Daoy (cell line): ENCODE results near the gene CXCR1. TPM values are rescaled to one million over a fixed set of nuclear protein-coding genes. Genes with fewer than 3 reads are reported as not detected.
A peak's percentile ranks its signal among the peaks of the same experiment; 100 is the strongest.
"Not testable (repeated sequence)": the region's sequence is repeated elsewhere in the genome, so short reads cannot be mapped to it uniquely, and the experiment has no call there.

ENCODE experiments used
- DNase-seq: peaks from one replicate; pipeline ENCODE4 v3.0.0-alpha.2; 2015; ENCODE audit warnings: low read depth
- total RNA-seq: library from RNA; depleted of rRNA; stranded (reverse); fragments of >200 nt; shearing (Covaris generic); gene quantifications from 2 replicates; pipeline ENCODE4 v1.2.3, GENCODE V29; 2014; rRNA removed

Gene CXCR1
- total RNA-seq: not detected in 2 replicates

DNA sequence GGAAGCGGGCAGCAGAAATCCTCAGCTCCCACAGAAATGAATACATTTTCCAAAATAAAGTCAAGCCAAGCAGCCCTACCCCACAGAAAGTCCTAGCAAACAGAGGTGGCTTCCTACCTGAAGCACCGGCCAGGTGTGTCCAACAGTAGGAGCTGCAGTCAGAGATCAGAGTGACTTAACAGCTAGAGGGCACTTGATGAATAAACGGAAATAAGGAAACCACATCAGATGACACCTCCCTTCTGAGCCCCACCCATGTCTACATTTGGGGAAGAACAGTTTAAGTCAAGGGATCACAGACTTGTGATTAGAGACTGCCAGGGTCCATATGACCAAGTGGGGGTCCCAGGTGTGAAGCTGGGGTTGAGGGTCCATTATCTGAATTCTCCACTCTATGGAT is at the start of gene CXCR1:
Gene CXCR1, minus strand, starts transcription at position 172 of the 400 bp plus-strand sequence. CDS start 1,751 bp downstream, outside the sequence.
- DNase-seq: no peak

DNA sequence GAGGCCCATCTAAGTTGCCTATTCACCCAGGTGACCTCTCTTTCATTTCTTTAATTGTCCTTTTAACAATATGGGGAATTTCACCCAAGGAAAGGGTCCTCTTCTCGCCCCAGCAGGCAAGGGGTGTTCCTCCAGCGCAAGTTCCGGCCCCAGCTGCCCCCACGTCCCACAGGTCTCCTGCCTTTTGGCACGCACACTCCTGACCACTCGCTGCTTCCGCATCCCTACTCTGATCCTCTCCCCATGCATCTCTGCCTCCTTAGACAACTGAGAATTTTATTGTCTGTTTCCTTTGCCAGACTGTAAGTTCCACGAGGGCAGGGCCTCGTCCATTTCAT is 49.5 kb upstream of the CXCR1 start:
- DNase-seq: peak; percentile 12

DNA sequence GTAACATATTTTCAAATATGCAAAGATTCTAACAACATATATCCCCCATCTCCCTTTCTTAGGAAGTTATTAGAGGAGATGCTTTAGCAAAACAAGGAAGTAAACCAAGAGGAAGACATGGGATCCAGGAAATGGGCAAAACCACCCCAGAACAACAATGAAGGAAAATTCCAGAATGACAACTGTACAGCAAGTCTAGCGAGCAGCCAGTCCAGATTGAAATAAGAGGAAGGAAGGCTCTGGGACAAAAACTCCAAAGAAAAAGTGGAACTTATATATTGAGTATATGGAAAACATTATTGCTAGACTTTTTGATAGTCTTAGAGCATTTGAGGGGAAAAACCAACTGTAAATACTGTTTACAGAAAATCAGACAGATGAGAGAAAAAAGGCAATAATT is 47.4 kb upstream of the CXCR1 start:
- no peak for DNase-seq

DNA sequence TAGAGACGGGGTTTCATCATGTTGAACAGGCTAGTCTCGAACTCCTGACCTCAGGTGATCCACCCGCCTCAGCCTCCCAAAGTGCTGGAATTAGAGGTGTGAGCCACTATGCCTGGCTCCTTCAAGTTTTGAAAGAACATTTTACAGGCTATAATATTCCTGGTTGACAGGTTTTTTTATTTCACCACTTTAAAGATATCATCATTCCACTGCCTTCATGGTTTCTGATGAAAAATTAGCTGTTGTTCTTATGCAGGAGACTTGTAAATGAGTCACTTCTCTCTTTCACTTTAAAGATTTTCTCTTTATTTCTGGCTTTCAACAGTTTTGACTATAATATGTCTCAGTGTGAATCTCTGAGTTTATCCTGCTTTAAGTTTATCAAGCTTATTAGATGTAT is 42.3 kb upstream of the CXCR1 start:
- no peak for DNase-seq

DNA sequence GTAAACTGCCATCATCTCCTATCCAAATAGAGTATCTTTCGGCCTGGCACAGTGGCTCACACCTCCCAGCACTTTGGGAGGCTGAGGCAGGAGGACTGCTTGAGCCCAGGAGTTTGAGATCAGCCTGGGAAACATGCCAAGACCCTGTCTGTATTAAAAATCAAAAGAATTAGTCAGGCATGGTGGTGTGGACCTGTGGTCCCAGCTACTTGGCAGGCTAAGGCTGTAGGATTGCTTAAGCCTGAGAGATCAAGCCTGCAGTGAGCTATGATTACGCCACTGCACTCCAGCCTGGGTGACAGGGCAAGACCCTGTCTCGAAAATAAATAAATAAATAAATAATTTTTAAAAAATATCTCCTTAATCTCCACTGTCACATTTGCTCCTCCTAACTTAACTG is 35.5 kb upstream of the CXCR1 start:
- no peak for DNase-seq

DNA sequence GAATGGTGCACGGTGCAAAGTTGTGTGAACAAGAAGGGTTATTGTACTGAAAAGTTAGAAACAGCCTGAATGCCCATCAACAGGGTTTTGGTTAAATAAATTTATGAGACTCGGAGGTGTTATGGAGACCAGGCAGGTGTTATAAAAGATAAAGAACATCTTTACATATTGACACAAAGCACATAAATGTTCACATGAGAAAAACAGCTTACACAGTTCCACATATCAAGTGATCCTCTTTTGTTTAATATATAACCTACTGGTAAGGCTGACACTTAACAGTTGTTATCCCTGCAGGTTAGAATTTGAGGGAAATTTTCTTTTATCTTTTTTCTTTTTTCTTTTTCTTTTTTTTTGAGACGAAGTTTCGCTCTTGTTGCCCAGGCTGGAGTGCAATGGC is 30.2 kb upstream of the CXCR1 start:
- no peak for DNase-seq

DNA sequence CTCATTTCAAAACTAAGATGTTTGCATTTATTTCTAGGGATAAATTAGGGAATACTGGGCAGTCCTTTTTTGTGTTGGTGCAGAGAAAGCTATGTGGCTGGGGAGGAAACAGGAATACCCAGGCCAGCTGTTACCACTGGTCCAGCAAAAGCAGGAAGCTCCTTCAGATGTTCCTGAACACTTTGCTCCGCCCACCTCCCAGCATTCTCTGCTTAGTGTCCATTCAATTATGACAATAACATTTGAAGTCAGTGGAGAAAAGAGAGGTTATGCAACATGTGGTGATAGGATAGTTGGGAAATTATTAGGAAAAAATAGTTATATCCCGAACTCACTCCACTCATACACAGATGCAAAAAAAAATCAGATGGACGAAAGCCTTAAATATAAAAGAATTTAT is 28.1 kb upstream of the CXCR1 start:
- DNase-seq: no peak

DNA sequence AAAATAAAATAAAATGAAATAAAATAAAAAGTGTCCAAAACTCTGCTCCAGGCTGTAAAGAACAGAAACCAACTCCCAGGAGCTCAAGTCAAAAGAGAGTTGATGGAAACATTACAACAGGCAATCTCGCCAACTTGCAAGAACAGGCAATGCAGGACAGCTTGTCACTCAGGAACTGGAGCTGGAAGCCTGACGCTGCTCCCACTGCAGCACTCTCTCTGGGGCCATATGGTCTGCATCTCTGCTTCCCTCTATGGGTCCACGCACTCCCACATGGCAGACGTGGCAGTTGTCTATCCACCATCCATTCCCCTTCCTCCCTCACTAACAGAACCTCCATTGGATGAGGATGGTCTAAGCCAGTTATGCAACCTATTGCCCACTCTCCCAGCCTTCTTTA is 26.9 kb upstream of the CXCR1 start:
- no peak for DNase-seq

DNA sequence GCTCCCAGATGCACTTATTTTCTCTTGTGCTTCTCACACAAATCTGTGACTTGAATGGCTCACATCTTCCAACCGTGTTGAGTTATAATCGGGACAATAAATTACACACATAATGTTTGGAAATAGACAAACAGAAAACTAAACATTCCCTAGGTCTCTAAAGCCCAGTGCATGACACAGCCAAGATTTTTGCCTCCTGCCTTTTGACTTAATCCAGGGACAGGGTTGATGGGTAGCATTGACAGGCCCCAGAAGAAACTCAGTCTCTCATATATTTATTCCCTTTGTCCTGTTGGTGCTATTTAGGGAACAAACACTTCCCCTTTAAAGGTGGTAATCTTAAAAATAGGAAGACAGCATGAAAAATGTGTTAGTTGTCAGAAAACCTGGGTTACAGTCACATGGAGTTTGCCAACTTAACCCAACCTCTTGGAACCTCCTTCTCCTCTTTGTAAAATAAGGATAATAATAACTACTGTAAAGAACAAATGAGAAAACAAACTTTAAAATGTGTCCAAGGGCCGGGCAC is 26.2 kb upstream of the CXCR1 start:
- no peak for DNase-seq

DNA sequence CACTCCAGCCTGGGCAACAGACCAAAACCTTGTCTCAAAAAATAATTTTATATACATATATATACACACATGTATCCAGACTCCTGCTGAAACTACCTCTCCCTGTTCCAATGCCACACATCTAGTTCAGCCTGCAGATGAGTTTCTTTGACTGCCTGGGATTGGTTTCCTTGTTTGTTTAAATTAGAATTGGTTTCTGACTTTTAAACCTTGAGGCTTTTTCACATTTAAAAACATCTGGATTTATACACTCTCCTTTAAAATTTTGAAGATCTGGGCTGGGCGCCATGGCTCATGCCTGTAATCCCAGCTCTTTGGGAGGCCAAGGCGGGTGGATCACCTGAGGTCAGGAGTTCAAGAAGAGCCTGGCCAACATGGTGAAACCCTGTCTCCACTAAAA is 21.8 kb upstream of the CXCR1 start:
- no peak for DNase-seq

DNA sequence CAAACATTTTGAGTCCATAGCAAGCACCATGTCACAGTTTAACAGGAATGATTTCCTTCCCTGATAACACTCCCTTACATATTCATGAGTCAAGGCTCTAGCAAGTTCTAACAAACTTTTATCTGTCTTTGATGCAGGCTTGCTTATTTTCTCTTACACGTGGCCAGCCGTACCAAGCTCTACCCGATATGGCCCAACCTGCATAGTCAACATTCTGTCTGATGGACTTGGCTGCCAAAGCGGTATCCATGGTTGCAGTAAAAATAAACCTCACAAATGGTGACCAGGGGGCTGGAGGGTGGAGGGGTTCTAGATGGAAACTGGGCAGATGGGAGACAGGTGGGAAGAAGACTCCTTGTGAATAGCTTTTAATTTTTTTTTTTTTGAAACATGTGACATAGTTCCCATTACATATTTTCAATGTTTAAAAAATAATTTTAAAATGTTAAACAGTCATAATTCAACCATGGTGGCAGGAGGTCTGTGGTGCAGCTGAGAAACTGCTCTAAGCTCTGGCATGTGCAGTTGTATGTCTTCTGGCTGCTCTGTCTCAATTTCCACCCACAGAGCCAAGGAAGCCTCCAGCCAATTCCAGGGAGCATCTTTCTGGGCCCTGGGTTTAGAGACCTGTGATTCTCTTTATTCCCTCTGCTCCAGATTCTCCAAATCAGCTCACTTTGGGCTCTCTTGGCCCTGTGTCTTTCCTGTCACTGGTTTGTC is 20.7 kb upstream of the CXCR1 start:
- DNase-seq: no peak

DNA sequence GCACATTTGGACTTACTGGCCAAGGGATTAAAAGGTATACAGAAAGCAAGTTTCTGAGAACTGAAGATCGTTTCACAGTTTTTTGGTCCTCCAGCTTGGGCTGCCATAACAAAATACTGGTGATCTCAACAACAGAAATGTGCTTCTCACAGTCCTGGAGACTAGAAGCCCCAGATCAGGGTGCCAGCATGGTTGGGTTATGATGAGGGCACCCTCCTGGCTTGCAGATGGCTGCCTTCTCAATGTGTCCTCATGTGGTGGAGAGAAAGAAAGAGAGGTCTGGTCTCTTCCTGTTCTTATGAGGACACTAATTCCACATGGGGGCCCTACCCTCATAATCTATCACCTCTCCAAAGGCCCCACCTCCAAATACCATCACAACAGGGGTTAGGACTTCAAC is 20.1 kb upstream of the CXCR1 start:
- no peak for DNase-seq

DNA sequence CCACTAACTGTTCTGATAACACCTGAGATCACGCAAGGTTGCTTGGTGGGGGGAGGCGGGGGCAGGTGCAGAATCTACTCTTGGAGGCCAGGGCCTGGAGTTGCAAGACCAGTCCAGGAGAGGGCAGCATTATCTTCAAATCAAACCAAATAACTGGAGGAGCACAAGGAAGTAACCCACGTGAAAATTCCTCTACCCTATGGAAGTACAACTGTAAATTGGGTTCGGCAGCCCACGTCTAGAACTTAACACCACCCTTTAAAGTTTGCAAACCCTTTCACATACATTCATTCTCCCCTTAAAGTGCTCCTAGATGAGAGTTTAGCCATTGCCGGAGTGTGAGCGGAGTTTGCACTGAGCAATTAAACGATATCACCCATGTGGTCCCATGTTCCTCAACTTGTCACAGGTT is 19.6 kb upstream of the CXCR1 start:
- peak; percentile 62 for DNase-seq

DNA sequence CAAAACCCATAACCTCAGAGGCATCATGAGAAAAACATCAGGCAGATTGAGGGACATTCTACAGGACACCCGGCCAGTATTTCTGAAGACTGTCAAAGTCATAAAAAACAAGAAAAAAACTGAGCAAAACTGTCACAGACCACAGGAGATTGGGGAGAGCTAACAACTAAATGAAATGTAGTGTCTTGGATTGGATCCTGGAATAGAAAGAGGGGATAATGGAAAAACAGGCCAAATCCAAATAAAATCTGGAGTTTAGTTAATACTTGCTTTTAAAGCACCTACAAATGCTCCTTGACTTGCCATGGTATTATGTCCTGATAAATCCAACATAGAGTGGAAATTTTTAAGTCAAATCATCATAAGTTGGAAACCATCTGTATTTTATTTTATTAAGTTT is 17.6 kb upstream of the CXCR1 start:
- DNase-seq: no peak

DNA sequence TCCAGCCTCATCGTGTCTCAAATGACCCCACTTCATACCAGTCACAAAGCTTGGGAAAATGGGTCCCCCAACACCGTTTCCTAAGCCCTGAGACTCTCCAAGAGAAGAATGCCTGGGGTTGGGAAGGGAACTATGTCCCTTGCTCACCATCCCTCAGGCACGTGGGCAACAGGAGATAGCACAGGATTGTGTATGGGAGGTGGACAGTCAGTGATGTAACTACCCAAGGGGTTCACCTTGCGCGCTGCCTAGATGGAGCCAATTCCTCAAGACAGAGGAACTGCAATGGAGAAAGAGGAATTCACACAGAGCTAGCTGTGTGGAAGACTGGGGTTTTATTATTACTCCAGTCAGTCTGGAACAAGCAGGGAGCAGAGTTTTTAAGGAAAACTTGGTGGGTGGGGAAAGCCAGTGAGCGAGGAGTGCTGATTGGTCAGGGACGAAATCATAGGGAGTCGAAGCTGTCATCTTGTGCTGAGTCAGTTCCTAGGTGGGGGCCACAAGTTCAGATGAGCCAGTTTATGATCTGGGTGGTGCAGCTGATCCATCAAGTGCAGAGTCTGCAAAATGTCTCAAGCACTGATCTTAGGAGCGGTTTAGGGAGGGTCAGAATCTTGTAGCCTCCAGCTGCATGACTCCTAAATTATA is 13.8 kb upstream of the CXCR1 start:
- no peak for DNase-seq

DNA sequence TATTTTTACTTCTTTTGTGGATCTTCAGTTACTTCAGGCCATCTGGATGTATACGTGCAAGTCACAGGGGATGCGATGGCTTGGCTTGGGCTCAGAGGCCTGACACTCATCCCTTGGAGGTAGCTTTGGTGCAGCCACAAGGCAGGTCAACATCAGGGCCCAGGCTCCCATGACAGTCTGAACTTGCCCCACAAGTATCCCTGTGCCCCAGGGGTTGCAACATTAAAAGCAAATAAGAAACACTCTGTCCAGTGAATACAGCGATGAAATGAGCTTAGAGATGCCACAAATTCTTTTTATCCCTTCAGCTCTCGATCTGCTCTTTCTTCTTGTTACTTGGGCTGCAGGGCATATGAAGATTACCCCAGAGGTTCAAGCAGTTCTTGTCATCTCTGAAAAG is 13.0 kb upstream of the CXCR1 start:
- no peak for DNase-seq

DNA sequence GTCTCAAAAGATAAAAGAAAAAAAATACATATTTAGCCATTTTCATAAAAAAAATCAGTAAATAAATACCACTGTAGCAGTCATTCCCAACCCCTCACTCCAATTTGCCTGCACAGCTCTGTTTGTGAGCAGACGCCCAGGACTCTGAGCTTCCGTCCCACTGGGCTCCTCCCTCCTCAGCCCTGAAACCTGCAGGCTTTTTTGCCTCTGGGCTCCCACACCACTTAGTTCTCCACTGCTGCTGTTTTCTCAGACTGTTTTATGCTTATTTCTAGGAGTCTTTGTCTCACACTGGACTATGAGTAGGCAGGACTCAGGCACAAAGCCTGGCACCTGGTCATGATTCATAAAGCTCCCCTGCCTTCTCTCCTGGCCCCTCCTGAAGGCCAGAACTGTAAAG is 6.1 kb upstream of the CXCR1 start:
- peak; percentile 11 for DNase-seq

DNA sequence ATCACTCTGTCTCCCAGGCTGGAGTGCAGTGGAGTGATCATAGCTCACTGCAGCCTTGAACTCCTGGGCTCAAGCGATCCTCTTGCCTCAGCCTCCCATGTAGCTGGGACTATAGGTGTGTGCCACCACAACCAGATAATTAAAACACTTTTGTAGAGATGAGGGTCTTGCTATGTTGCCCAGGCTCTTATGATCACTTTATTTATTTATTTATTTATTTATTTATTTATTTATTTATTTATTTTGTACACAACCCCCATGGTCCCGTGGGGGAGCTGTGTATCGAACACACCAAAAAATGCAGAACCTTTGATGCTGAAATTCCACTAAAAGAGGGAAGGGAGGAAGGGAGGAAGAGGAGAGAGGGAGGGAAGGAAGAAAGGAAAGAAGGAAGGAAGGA is 5.0 kb upstream of the CXCR1 start:
- DNase-seq: not testable (repeated sequence)

DNA sequence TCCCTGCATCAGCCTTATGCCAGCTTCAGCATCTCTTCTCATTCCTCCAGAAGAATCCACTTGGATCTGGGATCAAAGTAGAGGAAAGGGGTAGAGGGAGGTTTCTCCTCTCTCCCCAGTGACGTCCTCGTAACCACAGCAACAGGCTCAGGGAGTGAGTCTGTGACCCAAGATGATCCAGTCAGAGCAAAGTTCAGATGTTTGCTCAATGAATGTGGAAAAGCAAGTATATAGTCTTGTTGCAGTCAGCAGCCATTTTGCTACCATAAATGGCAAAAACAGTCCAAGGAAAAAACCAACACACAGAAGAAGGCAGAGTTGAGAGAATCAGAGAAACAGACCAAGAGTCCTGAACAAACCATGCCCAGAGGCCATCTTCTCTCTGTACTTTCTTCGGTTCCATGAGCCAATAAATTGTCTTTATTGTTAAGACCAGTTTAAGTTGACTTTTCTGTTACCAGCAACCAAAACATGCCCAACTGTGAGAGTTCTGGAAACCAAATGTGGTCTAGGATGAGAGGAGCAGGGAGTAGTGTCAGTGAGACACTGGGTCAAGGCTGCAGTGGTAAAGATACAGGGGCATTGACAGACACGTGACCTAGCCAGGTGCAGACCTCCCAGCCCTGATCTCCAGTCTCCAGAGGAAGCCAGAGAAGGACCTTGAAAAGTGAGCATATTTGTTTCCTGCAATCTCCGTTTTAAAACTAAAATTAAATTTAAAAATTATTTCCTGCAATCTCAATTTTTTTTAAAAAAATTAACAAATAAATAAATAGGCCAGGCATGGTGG is 3.2 kb upstream of the CXCR1 start:
- DNase-seq: no peak

DNA sequence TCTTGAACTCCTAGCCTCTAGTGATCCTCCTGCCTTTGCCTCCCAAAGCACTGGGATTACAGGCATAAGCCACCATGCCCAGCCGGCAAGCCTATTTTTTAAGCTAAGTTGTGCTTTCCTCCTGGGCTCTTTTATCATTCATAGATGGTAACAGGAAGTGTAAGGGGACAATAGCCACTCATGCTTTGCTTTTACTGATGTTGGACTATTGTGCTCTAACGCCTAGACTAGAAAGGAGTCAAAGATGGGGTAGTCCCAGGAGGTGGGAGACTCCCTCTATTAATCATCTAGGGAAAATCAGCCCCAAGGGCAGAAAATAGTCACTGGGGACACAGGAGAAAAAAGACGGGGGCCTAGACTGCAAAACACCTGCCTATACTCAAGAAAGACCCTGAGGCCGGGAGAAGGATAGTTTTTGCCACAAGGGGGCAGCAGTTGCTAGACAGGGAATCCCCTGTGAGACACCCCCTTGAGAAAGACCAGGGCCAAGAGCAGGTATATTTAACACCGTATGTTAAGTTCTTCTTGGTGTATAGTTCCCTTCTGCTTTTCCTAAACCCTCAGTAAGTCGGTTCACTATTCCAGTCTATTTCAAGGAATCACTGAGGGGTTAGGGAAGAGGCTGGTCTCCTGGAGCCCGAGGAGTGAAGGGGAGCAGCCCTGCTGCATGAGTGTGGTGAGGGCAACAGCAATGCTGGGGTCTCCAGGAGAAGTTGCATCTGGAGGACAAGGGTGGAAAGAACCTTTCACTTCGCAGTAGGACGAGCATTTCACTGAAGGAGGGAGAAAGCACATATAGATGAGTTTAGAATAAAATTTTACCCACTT is 2.1 kb upstream of the CXCR1 start:
- DNase-seq: peak; percentile 45

DNA sequence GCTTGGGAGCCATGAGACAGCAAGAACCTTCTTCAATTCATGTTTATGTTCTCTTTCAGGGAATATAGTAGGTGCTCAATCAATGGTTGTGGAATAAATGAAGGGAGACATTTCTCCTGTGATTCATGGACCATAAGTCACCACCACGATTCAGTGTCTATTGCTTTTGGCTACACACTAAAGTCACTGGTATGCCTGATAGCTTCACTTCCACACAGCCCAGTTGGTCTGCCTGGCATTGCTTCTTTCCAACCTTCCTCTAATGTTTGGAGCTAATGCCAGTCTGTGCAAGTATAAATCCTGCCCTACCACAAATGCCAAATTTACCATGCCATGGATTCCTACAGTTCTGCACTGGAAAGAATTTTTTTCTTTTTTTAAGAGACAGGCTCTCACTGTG is 1.3 kb upstream of the CXCR1 start:
- no peak for DNase-seq

DNA sequence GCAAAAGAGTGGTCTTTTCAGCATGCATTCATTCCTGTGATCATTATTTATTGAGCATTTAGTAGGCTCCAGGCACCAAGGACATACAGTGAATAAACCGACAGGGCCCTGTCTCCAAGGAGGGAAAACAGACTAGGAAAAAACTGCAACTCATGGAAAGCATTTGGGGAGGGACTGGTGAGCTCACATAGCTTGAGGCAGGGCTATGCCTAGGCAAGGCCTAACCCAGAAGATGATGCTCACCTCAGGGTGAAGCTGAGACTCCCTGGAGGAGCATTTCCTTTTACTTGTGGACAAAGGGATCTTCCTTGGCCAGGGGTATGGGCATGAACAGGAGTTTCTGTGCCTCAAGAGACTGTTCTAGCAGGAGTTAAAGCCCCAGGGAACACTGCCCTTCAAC is 3.9 kb downstream of the CXCR1 start:
- DNase-seq: no peak
